ENCODE measurements around the gene EAF1. TPM values are rescaled to one million over a fixed set of nuclear protein-coding genes. Genes with fewer than 3 reads are reported as not detected.
A peak's percentile ranks its signal among the peaks of the same experiment; 100 is the strongest.
"Not testable (repeated sequence)": the region's sequence is repeated elsewhere in the genome, so short reads cannot be mapped to it uniquely, and the experiment has no call there.

The EAF1 gene
- 10.3 TPM for total RNA-seq
- long read RNA-seq, full-length matches to known transcripts, result 2 of 4 reads
- long read RNA-seq, partial matches to known transcripts, result 0 of 4 reads
- long read RNA-seq, other reads (novel, unspliced or antisense), result 2 of 4 reads

GRCh38 chr3:15427182-15427880 is at the start of gene EAF1, which contains the start of gene METTL6:
TSS of gene EAF1 (plus strand) at chr3:15427598. CDS start at chr3:15427780, 182 bp downstream.
TSS of gene METTL6 (minus strand) at chr3:15427544. CDS start at chr3:15426511, 1,033 bp downstream.
- peak; percentile 93 for DNase-seq (ENCODE audit: low spot score)
- intact Hi-C loops (cut with DNase I), result loop anchor here (2.0 kb wide), 1 partner anchor 129 kb away; no protein-coding TSS in a partner anchor

- intact Hi-C loops (cut with DNase I), result loop anchor here (1.0 to 5.0 kb wide), 3 partner anchors 45 to 271 kb away; partner anchors contain the start of gene SH3BP5
- DNase-seq (ENCODE audit: low spot score), result peak; percentile 96
These were observed 49.2 kb upstream of the EAF1 start for GRCh38 chr3:15377961-15378791.

GRCh38 chr3:15380980-15381890 is 46.2 kb upstream of the EAF1 start:
- intact Hi-C loops (cut with DNase I), result no loop called here
- DNase-seq (ENCODE audit: low spot score), result no peak

GRCh38 chr3:15382405-15382923 is 44.9 kb upstream of the EAF1 start:
- intact Hi-C loops (cut with DNase I), result no loop called here
- no peak for DNase-seq (ENCODE audit: low spot score)

- no peak for DNase-seq (ENCODE audit: low spot score)
- intact Hi-C loops (cut with DNase I), result no loop called here
These were observed 42.7 kb upstream of the EAF1 start for GRCh38 chr3:15384510-15385237.

GRCh38 chr3:15385238-15385695 is 42.1 kb upstream of the EAF1 start:
- DNase-seq (ENCODE audit: low spot score); intact Hi-C loops (cut with DNase I): not testable (repeated sequence)

- intact Hi-C loops (cut with DNase I), result no loop called here
- DNase-seq (ENCODE audit: low spot score), result no peak
These were observed 41.3 kb upstream of the EAF1 start for GRCh38 chr3:15385901-15386653.

GRCh38 chr3:15386654-15386955 is 40.8 kb upstream of the EAF1 start:
- intact Hi-C loops (cut with DNase I); DNase-seq (ENCODE audit: low spot score): not testable (repeated sequence)

- intact Hi-C loops (cut with DNase I), result no loop called here
- DNase-seq (ENCODE audit: low spot score), result no peak
These were observed 40.2 kb upstream of the EAF1 start for GRCh38 chr3:15387171-15387581.

GRCh38 chr3:15387735-15388134 is 39.7 kb upstream of the EAF1 start:
- no peak for DNase-seq (ENCODE audit: low spot score)

GRCh38 chr3:15388335-15388734 is 39.1 kb upstream of the EAF1 start:
- DNase-seq (ENCODE audit: low spot score); intact Hi-C loops (cut with DNase I): not testable (repeated sequence)

More at GRCh38 chr3:15387735-15388134, 39.7 kb upstream of the EAF1 start:
- intact Hi-C loops (cut with DNase I), result no loop called here

GRCh38 chr3:15390460-15390859 is 36.9 kb upstream of the EAF1 start:
- DNase-seq (ENCODE audit: low spot score), result no peak
- intact Hi-C loops (cut with DNase I), result no loop called here

- no peak for DNase-seq (ENCODE audit: low spot score)
- intact Hi-C loops (cut with DNase I), result no loop called here
These were observed 36.4 kb upstream of the EAF1 start for GRCh38 chr3:15391007-15391406.

GRCh38 chr3:15393252-15393651 is 34.1 kb upstream of the EAF1 start:
- intact Hi-C loops (cut with DNase I), result not testable (repeated sequence)

GRCh38 chr3:15398731-15399133 is 28.7 kb upstream of the EAF1 start:
- DNase-seq (ENCODE audit: low spot score), result not testable (repeated sequence)

More at GRCh38 chr3:15393252-15393651, 34.1 kb upstream of the EAF1 start:
- DNase-seq (ENCODE audit: low spot score), result not testable (repeated sequence)

GRCh38 chr3:15399970-15400369 is 27.4 kb upstream of the EAF1 start:
- no peak for DNase-seq (ENCODE audit: low spot score)
- intact Hi-C loops (cut with DNase I), result loop anchor here (5.0 to 10.0 kb wide), 2 partner anchors 198 to 285 kb away; no protein-coding TSS in a partner anchor

More at GRCh38 chr3:15398731-15399133, 28.7 kb upstream of the EAF1 start:
- intact Hi-C loops (cut with DNase I), result not testable (repeated sequence)

GRCh38 chr3:15401936-15402335 is 25.5 kb upstream of the EAF1 start:
- no peak for DNase-seq (ENCODE audit: low spot score)
- intact Hi-C loops (cut with DNase I), result loop anchor here (5.0 to 10.0 kb wide), 2 partner anchors 200 to 287 kb away; no protein-coding TSS in a partner anchor

Data from cardiac septum (tissue), 1 donor.